ENCODE data around the gene PLK5.
"Not testable (repeated sequence)": the region's sequence is repeated elsewhere in the genome, so short reads cannot be mapped to it uniquely, and the experiment has no call there.

PLK5 gene, protein sequence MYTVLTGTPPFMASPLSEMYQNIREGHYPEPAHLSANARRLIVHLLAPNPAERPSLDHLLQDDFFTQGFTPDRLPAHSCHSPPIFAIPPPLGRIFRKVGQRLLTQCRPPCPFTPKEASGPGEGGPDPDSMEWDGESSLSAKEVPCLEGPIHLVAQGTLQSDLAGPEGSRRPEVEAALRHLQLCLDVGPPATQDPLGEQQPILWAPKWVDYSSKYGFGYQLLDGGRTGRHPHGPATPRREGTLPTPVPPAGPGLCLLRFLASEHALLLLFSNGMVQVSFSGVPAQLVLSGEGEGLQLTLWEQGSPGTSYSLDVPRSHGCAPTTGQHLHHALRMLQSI

DNA sequence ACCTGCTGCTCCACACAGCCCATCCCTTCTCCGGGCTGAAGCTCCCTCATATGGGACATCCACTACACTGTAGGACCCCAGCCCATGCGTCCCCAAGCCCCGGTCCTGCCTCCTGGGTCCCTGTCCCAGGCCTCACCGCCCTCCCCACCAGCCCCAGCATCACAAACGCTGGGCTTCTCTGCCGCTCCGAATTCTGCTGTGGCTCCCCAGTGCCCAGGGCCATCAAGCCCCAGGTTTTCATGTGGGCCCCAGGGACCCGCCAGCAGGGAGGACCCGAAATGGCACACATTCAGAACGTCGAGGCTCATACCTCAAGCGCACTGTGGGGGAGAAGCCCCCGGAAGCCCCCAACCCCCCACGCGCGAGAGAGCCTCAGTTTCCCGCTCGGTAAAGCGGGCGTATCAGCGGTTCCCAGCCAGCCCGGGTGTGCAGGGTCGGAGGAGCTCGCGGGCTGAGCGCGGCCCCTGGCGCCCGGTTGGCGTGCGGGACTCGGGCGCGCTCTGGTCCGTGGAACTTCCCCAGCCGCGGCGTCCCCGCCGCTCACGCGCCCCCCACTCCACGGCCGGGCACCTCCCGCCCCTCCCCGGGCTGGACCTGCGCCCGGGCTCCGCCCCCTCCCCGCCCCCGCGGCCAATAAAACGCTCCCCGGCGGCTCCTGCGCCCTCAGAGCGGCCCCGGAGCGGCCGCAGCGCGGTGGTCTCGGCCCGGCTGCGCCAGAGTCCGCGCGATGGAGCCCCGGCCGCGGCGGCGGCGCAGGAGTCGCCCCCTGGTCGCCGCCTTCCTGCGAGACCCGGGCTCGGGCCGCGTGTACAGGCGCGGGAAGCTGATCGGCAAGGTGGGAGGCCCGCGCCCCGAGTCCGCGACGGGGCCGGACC is at the start of gene PLK5:
PLK5 (plus strand) TSS at position 666 of the 875 bp plus-strand sequence. CDS start 2,920 bp downstream, outside the sequence.
- DNase-seq (ENCODE audit: low spot score), result no peak
- no peak within 1 kb of the TSS for H3K27ac ChIP-seq
- ChIA-PET CTCF (interaction anchor here (0.6 kb wide), 1 partner anchor 105 kb away, joined by 3 read pairs; no protein-coding TSS in a partner anchor), POLR2A (ENCODE audit: low non-redundant PET) (no interaction called here)
- TF ChIP-seq CTCF (conservative IDR thresholded peaks at IDR 0.05; ENCODE audit: low read depth), result no peak

DNA sequence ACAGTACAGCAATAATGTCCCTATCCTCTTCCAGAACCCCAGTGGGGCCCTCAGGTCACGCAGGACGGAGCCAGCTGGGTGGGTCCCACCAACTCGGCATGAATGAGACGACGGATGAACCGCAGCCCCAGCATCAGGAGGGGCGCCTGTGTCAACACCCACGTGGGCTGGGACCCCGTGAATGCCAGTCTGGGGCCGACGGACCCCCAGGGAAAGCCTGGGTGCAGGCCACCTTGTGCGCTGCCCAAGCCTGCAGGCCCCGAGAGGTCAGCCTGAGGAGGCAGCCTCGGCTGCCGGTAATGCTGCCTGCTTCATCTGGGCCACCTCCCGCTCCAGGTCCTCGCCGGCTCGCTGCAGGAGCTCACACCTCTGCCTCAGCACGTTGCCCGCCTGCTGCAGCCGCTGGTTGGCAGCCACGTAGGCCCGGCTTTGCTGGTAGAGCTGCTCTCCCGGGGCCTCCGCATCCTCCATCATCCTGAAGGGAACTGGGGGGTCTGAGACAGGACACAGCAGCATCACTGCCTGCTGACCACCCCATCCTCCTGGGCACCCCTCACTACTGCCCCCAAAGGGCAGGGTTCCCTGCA is 49.0 kb upstream of the PLK5 start:
- no peak for DNase-seq (ENCODE audit: low spot score)
- H3K27ac ChIP-seq, result peak overlapping the region; percentile 55
- ChIA-PET CTCF (no interaction called here), POLR2A (ENCODE audit: low non-redundant PET) (no interaction called here)
- no peak for TF ChIP-seq CTCF (conservative IDR thresholded peaks at IDR 0.05; ENCODE audit: low read depth)

DNA sequence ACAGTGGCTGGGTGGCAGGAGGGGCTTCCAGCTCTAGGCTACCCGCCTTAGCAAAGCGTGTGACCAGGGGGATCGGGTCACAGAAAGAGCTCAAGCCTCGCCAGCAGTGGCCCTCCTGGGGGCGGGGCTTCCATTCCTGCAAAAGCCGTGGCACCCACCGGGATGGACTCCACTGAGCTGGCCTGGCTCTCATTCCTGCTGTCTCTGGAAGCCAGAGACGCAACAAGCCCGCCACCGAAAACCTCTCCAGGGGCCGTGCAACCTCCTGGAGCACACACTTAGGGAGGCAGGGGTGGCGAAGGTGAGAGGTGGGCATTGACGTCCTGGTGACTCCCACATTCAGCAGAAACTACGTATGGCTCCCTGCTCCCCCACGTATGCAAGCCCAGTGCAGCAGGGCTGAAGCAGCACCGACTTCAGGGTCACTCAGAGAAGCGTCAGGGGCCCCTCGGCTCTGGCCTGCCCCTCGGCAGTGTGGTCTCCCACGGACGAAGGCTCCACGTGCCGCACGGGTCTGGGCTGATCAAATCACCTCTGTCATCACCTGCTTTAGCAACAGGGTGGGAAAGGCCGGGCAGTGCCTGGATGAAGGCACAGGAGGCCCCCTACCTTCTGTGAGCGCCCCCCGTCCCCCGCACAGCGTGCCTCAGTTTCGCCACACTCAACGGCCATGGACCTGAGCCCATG is 48.0 kb upstream of the PLK5 start:
- DNase-seq (ENCODE audit: low spot score), result no peak
- H3K27ac ChIP-seq, result peak overlapping the region; percentile 79; the same call in 1 of the 2 replicates
- TF ChIP-seq CTCF (conservative IDR thresholded peaks at IDR 0.05; ENCODE audit: low read depth), result no peak
- CTCF ChIA-PET, result no interaction called here
- POLR2A ChIA-PET (ENCODE audit: low non-redundant PET), result no interaction called here

DNA sequence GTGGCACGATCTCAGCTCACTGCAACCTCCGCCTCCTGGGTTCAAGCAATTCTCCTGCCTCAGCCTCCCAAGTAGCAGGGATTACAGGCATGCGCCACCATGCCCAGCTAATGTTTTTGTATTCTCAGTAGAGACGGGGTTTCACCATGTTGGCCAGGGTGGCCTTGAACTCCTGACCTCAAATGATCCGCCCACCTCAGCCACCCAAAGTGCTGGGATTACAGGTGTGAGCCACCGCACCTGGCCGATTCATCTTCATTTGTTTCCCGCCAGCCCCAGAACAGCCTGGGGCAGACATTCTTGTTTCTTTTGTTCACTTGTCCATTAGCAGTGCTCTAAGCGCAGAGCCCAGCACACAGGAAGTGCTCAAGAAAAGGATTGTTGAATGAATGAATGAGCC is 46.8 kb upstream of the PLK5 start:
- POLR2A ChIA-PET (ENCODE audit: low non-redundant PET); CTCF ChIA-PET; DNase-seq (ENCODE audit: low spot score): not testable (repeated sequence)
- H3K27ac ChIP-seq, result peak overlapping the region; percentile 79; the same call in 1 of the 2 replicates

- CTCF ChIA-PET, result interaction anchor here (0.7 kb wide), 1 partner anchor 27 kb away, joined by 3 read pairs; no protein-coding TSS in a partner anchor
- POLR2A ChIA-PET (ENCODE audit: low non-redundant PET), result no interaction called here
- peak; percentile 93 for DNase-seq (ENCODE audit: low spot score)
- peak within 1 kb of the TSS; percentile 79 for H3K27ac ChIP-seq
- no peak for TF ChIP-seq CTCF (conservative IDR thresholded peaks at IDR 0.05; ENCODE audit: low read depth)
Measured at GRCh38 chr19:1478934-1479707, 44.8 kb upstream of the PLK5 start, which contains the start of gene C19orf25. C19orf25 (minus strand) TSS chr19:1479215; CDS start chr19:1478903, 312 bp downstream.

GRCh38 chr19:1481224-1481892 is 42.5 kb upstream of the PLK5 start:
- ChIA-PET CTCF (interaction anchor here (0.6 kb wide), 1 partner anchor 33 kb away, joined by 6 read pairs; no protein-coding TSS in a partner anchor), POLR2A (ENCODE audit: low non-redundant PET) (no interaction called here)
- H3K27ac ChIP-seq, result peak overlapping the region; percentile 79; the same call in 1 of the 2 replicates
- DNase-seq (ENCODE audit: low spot score), result no peak
- no peak for TF ChIP-seq CTCF (conservative IDR thresholded peaks at IDR 0.05; ENCODE audit: low read depth)

Data from RWPE1 (cell line).